Measurements from ENCODE around the gene GH2.
A peak's percentile ranks its signal among the peaks of the same experiment; 100 is the strongest.
"Not testable (repeated sequence)": the region's sequence is repeated elsewhere in the genome, so short reads cannot be mapped to it uniquely, and the experiment has no call there.

Gene GH2

GRCh38 chr17:63881935-63882601 lies at the start of gene GH2:
Gene GH2 (minus strand): TSS chr17:63881944. CDS start chr17:63881801, 143 bp downstream.
- peak; percentile 26 to 32 for DNase-seq (ENCODE audit: low read depth in 1 of 2, low spot score in 1 of 2)

DNA sequence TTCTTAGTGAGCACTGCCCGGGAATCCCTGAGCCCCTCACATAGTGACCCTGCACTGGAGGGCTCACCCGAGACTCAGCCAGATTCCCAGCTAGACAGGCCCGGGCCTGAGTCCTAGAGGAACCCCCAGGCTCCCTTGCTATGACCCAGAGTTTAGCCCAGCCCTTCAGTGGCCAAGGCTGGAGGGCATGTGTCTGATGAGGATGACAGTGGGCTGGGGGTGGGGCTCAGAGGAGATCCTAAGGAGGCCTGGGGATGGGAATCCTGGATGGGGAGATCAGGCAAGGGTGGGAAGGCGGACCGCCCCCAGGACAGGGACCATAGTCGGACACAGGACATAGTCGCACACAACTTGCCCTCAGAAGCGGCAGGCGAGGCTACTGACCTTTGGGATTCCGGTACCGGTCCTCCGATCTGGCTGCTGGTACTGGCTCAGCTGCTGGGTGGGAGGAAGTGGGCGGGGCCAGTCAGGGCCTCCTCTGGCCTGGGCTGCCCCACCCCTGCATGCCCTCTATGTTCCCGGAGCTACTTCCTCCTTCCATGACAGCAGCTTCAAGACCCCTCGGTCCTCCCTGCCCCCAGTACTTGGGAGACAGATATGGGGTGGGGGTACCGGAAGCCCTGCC lies 49.3 kb upstream of the GH2 start:
- peak; percentile 33 to 35 for DNase-seq (ENCODE audit: low read depth in 1 of 2, low spot score in 1 of 2)

DNA sequence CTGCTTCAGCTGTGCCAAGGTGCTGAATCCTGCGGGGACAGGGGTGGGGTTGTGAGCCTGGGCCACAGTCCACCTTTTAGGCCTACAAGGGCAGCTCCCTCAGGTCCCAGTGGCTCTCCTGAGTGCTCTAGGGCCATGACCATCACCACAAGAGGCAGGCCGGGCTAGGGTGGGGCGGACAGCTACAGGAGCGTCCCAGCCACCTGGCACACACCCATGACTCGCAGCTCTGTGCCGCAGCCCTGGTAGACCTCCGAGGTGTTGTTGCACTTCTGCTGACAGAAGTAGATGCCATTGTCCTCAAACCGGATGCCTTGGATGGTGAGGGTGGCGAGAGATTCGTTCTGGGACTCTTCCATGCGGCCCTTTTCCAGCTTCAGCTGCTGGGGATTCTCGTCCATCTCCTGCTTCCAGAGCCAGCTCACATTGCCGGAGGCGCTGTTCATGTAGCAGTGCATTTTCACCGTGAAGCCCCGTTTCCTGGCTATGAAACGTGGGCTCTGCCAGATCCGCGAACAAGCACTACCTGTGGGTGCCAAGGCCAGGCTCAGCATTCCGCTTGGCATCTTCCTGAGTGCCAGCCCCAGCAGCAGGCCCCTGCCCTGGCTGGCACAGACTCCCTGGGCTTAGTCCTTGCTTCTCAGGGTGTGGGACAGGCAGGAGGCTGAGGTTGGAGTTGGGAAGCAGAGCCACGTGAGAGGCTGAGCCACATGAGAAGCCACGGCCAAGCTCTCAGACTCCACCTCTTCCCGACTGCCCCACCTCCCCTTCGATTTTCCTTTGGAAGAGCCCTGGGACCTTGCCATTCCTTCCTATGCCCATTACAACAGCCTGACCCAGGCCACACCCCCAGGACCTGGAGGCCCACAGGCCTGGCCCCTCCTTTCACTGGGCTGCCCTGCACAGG lies 48.4 kb upstream of the GH2 start:
- no peak for DNase-seq (ENCODE audit: low read depth in 1 of 2, low spot score in 1 of 2)

DNA sequence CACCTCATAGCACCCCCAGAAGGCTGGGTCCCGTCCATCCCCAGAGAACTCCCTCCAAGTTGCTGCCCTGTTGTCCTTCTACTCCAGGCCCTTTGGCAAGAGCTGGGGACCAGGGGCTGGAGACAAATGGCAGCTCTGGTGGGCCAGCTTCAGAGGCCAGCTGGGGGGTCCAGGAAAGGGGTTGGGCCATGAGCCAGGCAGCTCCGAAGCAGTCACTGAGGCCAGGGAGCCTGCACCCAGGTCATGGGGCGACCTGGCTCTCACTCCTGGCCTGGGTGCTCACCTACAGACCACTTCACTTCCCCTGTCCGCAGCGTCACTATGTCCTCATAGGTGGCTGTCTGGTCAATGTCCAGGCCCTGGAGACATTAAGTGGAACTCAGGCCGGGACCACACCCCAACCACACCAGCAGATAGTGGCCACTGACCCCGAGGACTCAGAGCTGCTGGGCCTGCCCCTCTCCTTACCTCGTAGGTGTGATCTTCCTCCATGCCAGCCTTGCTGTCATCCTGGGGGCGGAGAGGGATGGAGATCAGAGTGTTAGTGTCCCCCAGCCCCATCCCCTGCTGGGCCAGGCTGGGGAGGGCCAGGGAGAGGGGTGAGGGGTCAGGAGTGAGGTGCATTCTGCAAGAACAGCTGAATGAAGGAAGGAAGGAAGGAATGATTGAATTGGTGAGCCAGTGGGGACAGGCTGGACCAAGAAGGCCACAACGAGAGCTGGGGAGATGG lies 47.4 kb upstream of the GH2 start:
- no peak for DNase-seq (ENCODE audit: low read depth in 1 of 2, low spot score in 1 of 2)

DNA sequence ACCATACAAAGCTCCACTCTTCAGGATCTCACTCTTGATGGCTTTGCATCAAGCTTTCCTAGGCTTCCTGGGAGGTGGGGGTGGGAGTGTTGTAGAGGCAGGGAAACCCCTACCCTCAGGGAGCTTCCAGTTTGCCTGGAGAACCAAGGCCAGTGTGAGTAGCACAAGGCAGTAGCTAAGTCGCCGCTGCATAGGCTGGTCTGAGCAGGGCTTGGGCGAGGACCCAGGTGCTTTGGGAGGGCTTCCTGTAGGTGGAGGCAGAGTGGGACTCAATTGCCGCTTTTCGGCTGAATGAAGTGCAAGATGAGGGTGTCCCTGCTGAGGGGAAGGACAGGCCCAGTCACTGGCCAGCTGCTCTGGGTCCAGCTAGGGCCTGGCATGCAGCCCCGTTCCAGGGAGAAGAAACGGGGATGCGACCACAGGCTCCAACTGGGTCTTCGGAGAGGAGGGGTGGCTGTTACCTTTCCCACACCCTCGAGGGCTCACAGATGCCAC lies 46.5 kb upstream of the GH2 start:
- no peak for DNase-seq (ENCODE audit: low read depth in 1 of 2, low spot score in 1 of 2)

DNA sequence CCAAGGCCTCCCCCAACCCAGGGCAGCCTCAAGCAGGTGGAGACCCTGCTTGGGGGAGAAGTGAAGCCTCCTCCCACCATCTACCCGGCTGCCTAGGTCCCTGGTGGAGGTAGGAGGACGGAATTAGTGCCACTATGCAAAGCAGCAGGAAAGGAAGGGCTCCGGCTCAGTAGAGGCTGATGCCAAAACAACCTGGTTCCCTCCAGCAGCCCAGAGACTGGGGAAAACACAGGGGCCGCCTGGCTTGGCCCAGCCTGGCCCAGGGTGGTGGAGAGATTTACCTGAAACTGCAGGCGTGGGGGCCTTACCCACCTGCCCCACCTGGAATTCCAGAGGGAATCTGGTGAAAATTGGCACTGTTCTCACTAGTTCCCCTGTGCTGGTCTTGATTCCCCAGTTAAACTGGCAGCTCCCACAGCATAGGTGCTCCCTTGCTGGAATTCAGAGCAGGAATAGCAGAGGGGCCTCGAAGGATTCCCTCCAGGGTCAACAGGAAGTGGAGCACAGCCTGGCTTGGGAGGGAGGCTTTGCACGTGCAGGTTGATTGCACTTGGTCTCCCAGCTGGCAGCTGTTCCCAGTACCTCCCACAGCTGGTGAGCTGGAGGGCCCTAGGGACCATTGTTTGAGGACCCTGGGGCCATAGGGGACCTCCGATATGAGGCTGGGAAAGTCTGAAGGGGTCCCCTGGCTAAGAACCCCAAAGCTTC lies 45.9 kb upstream of the GH2 start:
- DNase-seq (ENCODE audit: low read depth in 1 of 2, low spot score in 1 of 2), result no peak

GRCh38 chr17:63926164-63926563 lies 44.4 kb upstream of the GH2 start:
- no peak for DNase-seq (ENCODE audit: low read depth in 1 of 2, low spot score in 1 of 2)

- no peak for DNase-seq (ENCODE audit: low read depth in 1 of 2, low spot score in 1 of 2)
Measured at GRCh38 chr17:63925615-63926014, 43.9 kb upstream of the GH2 start.

DNA sequence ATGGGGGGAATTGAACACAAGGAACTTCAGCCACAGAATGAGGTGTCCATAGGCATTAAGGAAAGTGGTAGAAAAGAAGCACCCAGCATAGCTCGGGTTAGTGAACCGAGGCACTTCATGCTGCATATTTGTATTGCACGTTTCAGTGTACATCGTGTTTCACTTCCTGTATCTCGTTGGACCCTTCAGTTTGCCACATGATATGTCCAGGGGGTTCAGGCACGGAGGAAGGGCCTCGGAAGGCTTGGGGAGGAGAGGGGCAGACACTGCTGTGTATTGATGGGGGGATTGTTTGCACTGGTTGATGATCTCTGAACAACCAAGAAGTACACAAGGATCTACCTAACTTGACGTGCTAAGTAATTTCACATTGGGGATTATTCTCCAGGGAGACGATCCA lies 40.7 kb upstream of the GH2 start:
- DNase-seq (ENCODE audit: low read depth in 1 of 2, low spot score in 1 of 2), result not testable (repeated sequence)

GRCh38 chr17:63920779-63921178 lies 39.0 kb upstream of the GH2 start:
- not testable (repeated sequence) for DNase-seq (ENCODE audit: low read depth in 1 of 2, low spot score in 1 of 2)

DNA sequence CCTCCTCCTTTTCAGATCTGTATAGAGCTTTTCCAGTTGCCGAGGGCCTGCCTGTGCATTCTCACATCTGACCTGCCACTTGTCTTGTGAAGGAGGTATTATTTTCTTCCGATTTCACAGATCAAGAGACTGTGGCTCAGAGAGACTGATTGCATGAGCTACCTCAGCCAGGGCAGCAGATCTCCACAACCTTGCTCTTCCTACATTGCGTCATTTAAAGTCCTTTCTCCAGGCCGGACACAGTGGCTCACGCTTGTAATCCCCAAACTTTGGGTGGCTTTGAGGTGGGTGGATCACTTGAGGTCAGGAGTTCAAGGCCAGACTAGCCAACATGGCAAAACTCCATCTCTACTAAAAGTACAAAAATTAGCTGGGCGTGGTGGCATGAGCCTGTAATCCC lies 38.3 kb upstream of the GH2 start:
- not testable (repeated sequence) for DNase-seq (ENCODE audit: low read depth in 1 of 2, low spot score in 1 of 2)

DNA sequence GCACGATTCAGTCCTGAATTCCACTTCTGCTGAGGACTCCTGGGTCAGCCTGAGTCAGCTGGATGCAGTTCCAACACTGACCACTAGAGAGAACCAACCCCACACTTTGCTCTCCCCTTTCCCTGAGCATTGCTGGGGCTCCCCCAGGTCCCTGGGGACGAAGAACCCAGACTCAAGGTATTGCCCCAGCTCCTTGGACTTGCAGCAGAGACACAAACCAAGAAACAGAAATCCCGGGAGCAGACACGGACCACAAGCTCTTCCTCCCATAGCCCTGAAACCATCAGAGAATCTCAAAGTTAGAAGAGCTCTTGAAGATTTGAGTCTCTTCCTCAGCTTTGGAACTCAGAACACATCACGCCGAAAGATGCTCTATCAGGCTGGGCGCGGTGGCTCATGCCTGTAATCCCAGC lies 37.6 kb upstream of the GH2 start:
- peak; percentile 39 to 51 for DNase-seq (ENCODE audit: low read depth in 1 of 2, low spot score in 1 of 2)

DNA sequence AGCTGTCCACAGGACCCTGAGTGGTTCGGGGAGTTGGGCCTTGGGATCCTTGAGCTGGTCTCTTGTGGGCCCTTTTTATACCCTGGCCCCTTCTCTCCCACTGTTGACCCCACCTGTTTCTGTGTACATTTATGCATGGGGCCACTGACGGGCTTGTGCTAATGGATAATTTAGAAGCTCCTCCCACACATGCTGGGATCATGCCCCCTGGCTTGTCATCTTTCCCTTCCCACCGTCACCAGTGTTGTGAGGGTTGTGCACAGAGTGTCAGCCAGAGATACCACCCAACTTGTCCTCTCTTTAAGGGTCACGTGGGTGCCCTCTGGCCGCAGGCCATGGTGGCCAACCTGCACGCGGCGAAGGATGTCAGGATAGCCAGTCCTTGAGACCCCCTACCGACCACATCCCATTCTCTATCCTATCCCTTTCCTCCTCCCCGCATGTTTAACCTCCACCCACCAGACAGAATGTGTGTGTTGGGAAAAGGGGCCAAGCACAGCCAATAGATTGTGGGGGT lies 37.1 kb upstream of the GH2 start, which contains the start of gene GH1:
GH1 (minus strand) TSS at position 51 of the 517 bp plus-strand sequence. CDS start 63 bp downstream, outside the sequence.
- not testable (repeated sequence) for DNase-seq (ENCODE audit: low read depth in 1 of 2, low spot score in 1 of 2)

GRCh38 chr17:63918305-63918704 lies 36.6 kb upstream of the GH2 start:
- no peak for DNase-seq (ENCODE audit: low read depth in 1 of 2, low spot score in 1 of 2)

- DNase-seq (ENCODE audit: low read depth in 1 of 2, low spot score in 1 of 2), result no peak
Measured at GRCh38 chr17:63917646-63918045, 35.9 kb upstream of the GH2 start.

- DNase-seq (ENCODE audit: low read depth in 1 of 2, low spot score in 1 of 2), result not testable (repeated sequence)
Measured at GRCh38 chr17:63917206-63917605, 35.5 kb upstream of the GH2 start.

DNA sequence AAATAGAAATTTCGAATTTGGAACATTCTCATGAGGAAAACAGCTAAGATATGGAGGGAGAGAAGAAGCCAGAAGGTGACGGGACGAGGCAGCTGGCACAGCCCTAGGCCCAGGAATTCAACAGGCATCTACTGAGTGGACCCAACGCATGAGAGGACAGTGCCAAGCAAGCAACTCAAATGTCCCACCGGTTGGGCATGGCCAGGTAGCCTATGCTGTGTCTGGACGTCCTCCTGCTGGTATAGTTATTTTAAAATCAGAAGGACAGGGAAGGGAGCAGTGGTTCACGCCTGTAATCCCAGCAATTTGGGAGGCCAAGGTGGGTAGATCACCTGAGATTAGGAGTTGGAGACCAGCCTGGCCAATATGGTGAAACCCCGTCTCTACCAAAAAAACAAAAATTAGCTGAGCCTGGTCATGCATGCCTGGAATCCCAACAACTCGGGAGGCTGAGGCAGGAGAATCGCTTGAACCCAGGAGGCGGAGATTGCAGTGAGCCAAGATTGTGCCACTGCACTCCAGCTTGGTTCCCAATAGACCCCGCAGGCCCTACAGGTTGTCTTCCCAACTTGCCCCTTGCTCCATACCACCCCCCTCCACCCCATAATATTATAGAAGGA lies 34.9 kb upstream of the GH2 start:
- no peak for DNase-seq (ENCODE audit: low read depth in 1 of 2, low spot score in 1 of 2)

DNA sequence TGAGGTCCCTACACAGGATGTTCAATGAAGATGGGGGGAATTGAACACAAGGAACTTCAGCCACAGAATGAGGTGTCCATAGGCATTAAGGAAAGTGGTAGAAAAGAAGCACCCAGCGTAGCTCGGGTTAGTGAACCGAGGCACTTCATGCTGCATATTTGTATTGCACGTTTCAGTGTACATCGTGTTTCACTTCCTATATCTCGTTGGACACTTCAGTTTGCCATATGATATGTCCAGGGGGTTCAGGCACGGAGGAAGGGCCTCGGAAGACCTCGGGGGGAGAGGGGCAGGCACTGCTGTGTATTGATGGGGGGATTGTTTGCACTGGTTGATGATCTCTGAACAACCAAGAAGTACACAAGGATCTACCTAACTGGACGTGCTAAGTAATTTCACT lies 34.0 kb upstream of the GH2 start:
- not testable (repeated sequence) for DNase-seq (ENCODE audit: low read depth in 1 of 2, low spot score in 1 of 2)

- DNase-seq (ENCODE audit: low read depth in 1 of 2, low spot score in 1 of 2), result no peak
Measured at GRCh38 chr17:63914471-63914870, 32.7 kb upstream of the GH2 start.
